ENCODE measurements around the gene STK24.

Gene STK24

DNA sequence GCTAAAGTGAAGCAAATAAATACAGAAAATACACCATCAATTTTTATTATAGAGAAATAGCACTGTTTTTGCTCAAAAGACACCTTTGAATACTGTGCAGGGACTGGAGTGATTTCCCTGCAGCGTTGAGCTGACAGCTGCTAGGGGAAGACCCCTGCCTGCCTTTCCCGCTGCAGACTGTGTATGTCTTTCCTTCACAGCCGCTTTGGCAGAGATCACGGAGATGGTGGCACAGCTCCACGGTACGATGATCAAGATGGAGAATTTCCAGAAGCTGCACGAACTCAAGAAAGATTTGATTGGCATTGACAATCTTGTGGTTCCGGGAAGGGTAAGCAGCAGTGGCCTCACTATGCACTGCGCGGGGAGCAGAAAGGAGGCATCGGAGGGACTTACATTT lies 141.5 kb downstream of the STK24 start:
- ATAC-seq (ENCODE audit: low read depth) (no peak), DNase-seq (ENCODE audit: low spot score in 2 of 2) (no peak)
- Mint-ChIP-seq H3K27ac (no peak overlapping the region), H3K27me3 (peaks cover 22% of the 10 kb centered on the region), H3K4me3 (no peak overlapping the region), H3K9me3 (no peaks in the 10 kb centered on the region), H3K36me3 (no peaks in the 10 kb centered on the region), H3K4me1 (no peaks in the 10 kb centered on the region)

DNA sequence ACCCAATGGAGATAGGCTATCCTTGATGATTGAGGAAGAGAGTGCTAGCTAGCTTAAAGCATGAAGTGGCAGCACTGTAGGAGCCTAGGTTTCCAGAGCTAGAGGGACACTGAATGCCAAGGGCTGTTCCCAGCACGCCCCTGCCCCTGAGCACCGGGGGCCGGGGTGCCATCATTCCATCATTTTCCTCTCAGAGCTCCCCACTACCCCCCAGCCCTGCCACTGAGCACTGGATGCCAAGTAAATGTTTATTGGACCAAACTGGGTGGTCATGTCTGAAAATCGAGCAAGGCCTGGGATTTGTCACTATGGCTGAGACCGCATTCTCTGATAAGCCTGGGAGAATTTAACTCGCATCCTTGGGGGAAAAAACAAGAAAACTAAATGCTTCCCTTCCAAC lies 142.8 kb downstream of the STK24 start:
- ATAC-seq (ENCODE audit: low read depth): no peak
- peaks cover 28% of the 10 kb centered on the region for H3K27me3 Mint-ChIP-seq

DNA sequence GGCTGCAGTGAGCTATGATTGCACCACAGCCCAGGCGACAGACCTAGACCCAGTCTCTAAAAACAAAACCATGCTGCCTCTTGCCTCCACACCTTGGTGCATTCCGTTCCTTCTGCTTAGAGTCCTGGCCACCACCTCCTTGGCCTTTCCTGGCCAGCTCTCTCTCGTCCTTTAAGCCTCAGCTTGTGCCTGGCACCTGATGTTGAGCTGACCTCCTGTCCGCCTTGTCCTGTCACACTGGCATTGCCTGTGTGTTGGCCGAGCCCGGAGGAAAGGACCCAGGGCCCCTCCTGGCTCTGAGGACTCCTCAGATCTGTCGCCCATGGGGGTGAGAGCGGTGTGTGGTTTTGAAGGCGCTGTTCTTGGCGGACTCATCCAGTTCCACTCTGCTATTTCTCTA lies 143.3 kb downstream of the STK24 start:
- Mint-ChIP-seq H3K9me3 (no peaks in the 10 kb centered on the region), H3K27ac (no peak overlapping the region), H3K4me1 (no peaks in the 10 kb centered on the region), H3K36me3 (no peaks in the 10 kb centered on the region), H3K4me3 (no peak overlapping the region), H3K27me3 (peaks cover 28% of the 10 kb centered on the region)
- DNase-seq (ENCODE audit: low spot score in 2 of 2) (no peak), ATAC-seq (ENCODE audit: low read depth) (no peak)

More for the DNA sequence above, 142.8 kb downstream of the STK24 start:
- no peaks in the 10 kb centered on the region for H3K36me3 Mint-ChIP-seq
- no peaks in the 10 kb centered on the region for H3K4me1 Mint-ChIP-seq
- no peak overlapping the region for H3K27ac Mint-ChIP-seq
- H3K9me3 Mint-ChIP-seq: no peaks in the 10 kb centered on the region
- H3K4me3 Mint-ChIP-seq: no peak overlapping the region
- no peak for DNase-seq (ENCODE audit: low spot score in 2 of 2)

DNA sequence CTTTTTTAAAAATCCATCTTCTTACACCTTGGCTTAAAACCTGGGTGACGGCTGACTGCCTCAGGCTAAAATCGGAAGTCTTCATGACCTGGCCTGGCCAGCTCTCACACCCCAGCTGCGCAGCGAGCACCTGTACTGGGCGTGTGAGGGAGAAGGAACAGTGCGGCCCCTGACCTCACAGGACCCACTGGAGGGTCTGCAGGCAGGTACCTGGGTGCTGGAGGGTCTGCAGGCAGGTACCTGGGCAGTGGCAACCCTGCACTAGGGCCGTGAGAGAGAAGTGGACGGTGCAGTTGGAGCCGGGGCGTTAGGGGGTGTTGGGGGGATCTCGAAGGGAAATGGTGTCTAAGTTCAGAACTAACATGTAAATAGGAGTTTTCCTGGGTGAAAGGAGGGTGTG lies 144.3 kb downstream of the STK24 start:
- H3K36me3 Mint-ChIP-seq: no peaks in the 10 kb centered on the region
- DNase-seq (ENCODE audit: low spot score in 2 of 2): no peak
- no peak overlapping the region for H3K4me3 Mint-ChIP-seq
- no peaks in the 10 kb centered on the region for H3K9me3 Mint-ChIP-seq
- no peak overlapping the region for H3K27ac Mint-ChIP-seq
- peaks cover 30% of the 10 kb centered on the region for H3K27me3 Mint-ChIP-seq
- no peaks in the 10 kb centered on the region for H3K4me1 Mint-ChIP-seq
- ATAC-seq (ENCODE audit: low read depth): no peak

DNA sequence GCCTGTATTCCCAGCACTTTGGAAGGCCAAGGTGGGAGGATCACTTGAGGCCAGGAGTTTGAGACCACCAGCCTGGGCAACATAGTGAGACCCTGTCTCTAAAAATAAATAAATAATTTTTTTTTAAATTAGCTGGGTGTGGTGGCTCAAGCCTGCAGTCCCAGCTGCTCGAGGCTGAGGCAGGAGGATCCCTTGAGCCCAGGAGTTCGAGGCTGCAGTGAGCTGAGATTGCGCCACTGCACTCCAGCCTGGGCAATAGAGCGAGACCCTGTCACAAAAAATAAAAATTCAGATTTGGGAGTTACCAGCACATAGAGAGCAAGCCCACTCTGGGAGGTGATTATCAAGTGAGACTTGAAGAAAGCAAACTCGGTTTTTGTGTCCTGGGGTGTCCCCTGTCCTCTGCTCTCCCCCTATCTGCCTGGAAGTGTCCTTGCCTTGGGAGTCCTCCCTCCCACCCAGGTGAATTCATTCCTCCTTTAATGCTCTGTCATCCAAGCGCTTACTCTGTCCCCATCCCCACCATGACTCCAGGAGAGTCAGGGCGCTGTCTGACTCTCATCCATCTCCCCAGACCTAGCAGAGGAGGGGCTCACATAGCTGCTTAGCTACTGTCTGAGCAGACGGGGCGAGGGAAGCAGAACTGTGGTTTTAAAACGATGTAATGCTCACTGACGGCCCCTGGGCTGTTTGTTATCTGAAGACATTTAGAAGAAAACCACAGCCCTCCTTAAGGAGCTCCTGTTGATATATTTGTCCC lies 146.8 kb downstream of the STK24 start:
- DNase-seq (ENCODE audit: low spot score in 2 of 2) (no peak), ATAC-seq (ENCODE audit: low read depth) (no peak)
- no peaks in the 10 kb centered on the region for H3K9me3 Mint-ChIP-seq
- H3K27me3 Mint-ChIP-seq: peaks cover 21% of the 10 kb centered on the region
- no peaks in the 10 kb centered on the region for H3K4me1 Mint-ChIP-seq
- no peaks in the 10 kb centered on the region for H3K36me3 Mint-ChIP-seq
- no peak overlapping the region for H3K27ac Mint-ChIP-seq
- no peak overlapping the region for H3K4me3 Mint-ChIP-seq

DNA sequence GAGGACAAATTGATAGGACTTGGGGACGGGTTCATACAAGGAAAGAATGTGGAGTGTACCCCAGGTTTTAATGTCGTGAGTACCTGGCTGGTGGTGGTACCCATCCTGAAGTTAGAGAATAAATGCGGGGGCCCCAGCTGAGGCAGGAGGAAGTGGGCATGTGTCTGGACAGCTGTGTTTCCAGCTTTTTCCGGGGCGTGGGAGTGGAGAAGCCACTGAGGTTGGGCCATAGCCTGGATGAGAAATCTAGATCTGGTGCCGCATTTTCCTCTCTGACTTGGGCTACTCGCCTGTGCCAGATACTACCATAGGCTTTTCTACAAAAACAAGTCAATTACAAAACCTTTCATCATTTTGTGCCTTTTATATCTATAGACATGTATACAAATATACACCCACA lies 147.4 kb downstream of the STK24 start:
- H3K27me3 Mint-ChIP-seq: peaks cover 21% of the 10 kb centered on the region
- no peaks in the 10 kb centered on the region for H3K36me3 Mint-ChIP-seq
- no peak for DNase-seq (ENCODE audit: low spot score in 2 of 2)
- ATAC-seq (ENCODE audit: low read depth): no peak
- no peaks in the 10 kb centered on the region for H3K9me3 Mint-ChIP-seq
- H3K4me3 Mint-ChIP-seq: no peak overlapping the region
- H3K4me1 Mint-ChIP-seq: no peaks in the 10 kb centered on the region
- H3K27ac Mint-ChIP-seq: no peak overlapping the region

DNA sequence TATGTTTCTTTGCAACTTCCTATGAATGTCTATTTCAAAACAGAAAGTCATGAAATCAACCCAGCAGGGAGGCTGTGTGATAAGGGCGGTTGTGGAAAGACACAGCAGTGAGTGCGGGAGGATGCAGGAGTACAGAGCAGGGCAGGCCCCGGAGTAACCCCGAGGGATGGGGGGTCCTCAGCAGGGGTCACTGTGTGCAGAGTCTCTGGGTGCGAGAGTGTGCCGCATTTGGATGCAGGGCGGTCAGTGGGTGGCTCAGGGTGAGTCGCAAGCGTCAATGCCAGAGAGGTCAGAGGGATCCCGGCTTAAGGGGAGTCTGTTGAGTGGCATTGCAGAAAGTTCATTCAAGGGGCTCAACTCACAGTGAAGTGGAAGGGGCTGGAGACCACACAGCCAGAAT lies 147.8 kb downstream of the STK24 start:
- H3K9me3 Mint-ChIP-seq: no peaks in the 10 kb centered on the region
- H3K36me3 Mint-ChIP-seq: no peaks in the 10 kb centered on the region
- no peak for ATAC-seq (ENCODE audit: low read depth)
- no peaks in the 10 kb centered on the region for H3K4me1 Mint-ChIP-seq
- H3K4me3 Mint-ChIP-seq: no peak overlapping the region
- H3K27ac Mint-ChIP-seq: no peak overlapping the region
- peaks cover 21% of the 10 kb centered on the region for H3K27me3 Mint-ChIP-seq
- DNase-seq (ENCODE audit: low spot score in 2 of 2): no peak

DNA sequence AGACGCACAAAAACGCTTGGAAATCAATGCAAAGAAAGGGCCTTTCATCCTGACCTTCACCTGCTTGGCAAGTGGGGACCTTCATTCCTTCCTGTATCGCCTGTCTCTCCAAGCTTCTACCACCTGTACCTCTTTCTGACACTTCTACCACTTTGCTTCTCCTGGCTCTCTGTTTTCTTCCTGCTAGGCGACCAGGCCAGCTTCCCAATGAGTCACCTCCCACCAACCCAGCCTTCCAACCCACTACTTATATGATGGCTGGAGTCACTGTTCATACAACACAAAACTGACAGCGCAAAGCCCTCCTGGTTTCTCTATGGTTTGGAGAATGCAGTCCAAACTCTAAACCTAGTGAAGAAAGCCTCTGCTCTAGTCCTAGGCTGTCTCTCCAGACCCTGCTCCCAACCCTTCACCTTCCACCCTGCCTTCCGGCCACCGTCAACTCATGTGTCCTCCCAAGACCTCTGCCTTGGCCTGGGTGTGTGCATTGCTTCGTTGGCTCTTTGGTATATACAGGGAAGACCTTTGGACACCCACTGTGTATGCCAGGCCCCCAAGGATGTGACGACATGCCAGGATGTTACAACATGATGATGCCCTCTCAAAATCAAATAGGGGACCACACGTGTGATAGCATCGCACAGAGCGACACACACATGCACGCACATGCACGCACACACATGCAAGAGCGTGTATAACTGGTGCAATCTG lies 148.5 kb downstream of the STK24 start:
- peaks cover 21% of the 10 kb centered on the region for H3K27me3 Mint-ChIP-seq
- H3K9me3 Mint-ChIP-seq: no peaks in the 10 kb centered on the region

DNA sequence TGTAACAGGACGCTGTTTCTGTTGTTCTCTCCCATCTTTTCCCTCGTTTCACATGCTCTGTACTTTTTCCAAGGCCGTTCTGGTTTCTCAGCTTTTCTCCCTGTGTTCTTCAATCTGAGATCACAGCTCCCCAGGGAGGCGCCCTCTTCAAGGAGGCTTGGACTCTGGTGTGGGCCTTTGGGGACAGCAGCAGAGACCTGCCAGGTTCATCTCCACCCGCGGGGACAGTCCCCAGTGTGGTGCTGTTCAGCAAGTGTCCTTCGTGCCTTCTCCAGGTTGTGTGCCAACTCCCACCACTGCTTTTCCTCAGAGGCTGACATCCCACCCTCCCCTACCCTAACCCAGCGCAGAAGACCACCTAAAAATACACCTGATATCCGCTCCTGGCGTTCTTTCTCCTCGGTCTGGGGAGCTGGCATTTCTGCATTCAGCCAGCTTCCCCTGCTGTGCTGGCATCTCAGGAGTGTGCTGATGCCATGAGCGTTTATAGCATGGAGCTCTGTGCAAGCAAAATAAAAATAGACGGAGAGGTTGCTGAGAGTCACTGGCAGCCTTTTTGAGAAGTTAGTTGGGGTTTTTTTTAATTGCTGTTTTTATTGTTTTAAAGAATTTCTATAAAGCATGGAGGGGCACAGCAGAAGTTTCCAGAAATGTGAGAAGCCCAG lies 149.4 kb downstream of the STK24 start:
- no peaks in the 10 kb centered on the region for H3K4me1 Mint-ChIP-seq

More for the DNA sequence above, 148.5 kb downstream of the STK24 start:
- ATAC-seq (ENCODE audit: low read depth) (no peak), DNase-seq (ENCODE audit: low spot score in 2 of 2) (no peak)
- Mint-ChIP-seq H3K27ac (no peak overlapping the region), H3K36me3 (no peaks in the 10 kb centered on the region), H3K4me3 (no peak overlapping the region), H3K4me1 (no peaks in the 10 kb centered on the region)

DNA sequence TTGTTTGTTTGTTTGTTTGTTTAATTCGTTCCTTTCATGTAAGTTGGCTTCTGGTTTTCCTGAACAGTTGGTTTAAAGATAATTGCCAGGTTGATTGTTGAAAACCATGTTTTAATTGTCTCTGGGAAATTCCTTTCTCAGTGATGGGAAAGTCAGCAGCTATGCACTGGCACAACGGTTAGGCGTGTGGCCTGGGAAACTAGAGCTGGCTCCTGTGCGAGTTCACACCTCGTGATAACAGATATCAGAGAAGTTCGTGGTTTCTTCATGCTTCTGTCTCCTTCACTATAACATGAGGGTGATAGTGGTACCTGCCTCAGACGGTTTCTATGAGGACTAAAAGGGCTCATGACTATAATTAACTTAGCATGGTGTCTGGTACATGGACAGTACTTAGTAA lies 153.5 kb downstream of the STK24 start:
- Mint-ChIP-seq H3K9me3 (no peaks in the 10 kb centered on the region), H3K4me3 (no peak overlapping the region), H3K27ac (no peak overlapping the region), H3K4me1 (no peaks in the 10 kb centered on the region), H3K36me3 (no peaks in the 10 kb centered on the region), H3K27me3 (peaks cover 8% of the 10 kb centered on the region)
- ATAC-seq (ENCODE audit: low read depth): no peak
- DNase-seq (ENCODE audit: low spot score in 2 of 2): no peak

More for the DNA sequence above, 149.4 kb downstream of the STK24 start:
- no peak overlapping the region for H3K4me3 Mint-ChIP-seq
- DNase-seq (ENCODE audit: low spot score in 2 of 2) (no peak), ATAC-seq (ENCODE audit: low read depth) (no peak)
- H3K27ac Mint-ChIP-seq: no peak overlapping the region
- H3K9me3 Mint-ChIP-seq: no peaks in the 10 kb centered on the region
- peaks cover 17% of the 10 kb centered on the region for H3K27me3 Mint-ChIP-seq
- H3K36me3 Mint-ChIP-seq: no peaks in the 10 kb centered on the region

DNA sequence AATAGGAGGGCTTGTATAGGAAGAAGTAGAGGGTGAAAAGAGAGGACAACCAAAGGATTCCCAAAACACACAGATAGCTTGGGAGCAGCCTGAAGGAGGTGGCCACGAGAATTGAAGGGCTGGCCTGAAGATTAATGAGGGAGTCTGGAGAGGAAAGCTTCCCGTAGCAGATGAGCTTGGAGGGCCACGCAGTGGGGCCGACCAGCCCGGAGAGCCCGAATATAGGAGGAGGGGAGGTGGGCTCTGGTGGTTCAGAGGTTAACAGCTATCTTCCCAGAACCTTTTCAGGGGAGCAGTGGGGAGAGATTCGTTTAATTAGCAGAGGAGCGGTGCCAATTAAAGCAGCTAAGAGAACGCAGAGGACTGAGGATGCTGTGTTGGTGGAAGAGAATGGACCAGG lies 154.9 kb downstream of the STK24 start:
- Mint-ChIP-seq H3K9me3 (peaks cover under 1% of the 10 kb centered on the region), H3K4me1 (no peaks in the 10 kb centered on the region), H3K27me3 (peaks cover 7% of the 10 kb centered on the region), H3K27ac (no peak overlapping the region), H3K36me3 (peaks cover under 1% of the 10 kb centered on the region), H3K4me3 (no peak overlapping the region)
- ATAC-seq (ENCODE audit: low read depth) (no peak), DNase-seq (ENCODE audit: low spot score in 2 of 2) (no peak)

DNA sequence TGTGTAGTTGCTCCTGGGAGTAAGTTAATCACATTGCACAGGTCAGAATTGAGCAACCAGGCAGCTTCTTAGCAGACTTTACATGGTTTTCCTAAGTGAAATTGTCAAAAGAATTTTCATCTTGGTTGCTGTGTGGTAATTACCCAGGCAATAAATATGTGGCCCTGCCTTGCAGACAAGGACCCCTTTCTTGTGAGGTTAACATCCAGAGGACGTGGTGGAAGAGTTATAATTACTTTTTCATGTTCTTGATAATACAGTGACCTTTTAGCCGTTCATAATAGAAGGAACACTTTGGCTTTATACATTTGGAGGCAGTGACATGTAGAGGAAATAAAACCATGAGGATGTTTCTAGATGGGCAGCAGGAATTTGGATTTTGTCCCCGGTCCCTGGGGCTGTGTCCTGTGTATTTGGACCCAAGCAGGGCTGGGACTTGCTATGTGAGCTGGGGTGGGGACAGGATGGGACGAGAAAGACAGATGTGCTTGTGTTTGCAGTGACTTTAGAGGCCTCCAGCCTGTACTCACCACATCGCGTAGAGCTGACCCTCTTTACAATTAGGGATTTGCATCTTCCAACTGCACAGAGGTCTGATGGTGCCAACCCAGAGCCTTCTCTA lies 156.2 kb downstream of the STK24 start:
- Mint-ChIP-seq H3K27ac (no peak overlapping the region), H3K9me3 (peaks cover 4% of the 10 kb centered on the region), H3K4me1 (no peaks in the 10 kb centered on the region), H3K27me3 (peaks cover 10% of the 10 kb centered on the region), H3K4me3 (no peak overlapping the region), H3K36me3 (peaks cover 3% of the 10 kb centered on the region)
- ATAC-seq (ENCODE audit: low read depth) (no peak), DNase-seq (ENCODE audit: low spot score in 2 of 2) (no peak)

DNA sequence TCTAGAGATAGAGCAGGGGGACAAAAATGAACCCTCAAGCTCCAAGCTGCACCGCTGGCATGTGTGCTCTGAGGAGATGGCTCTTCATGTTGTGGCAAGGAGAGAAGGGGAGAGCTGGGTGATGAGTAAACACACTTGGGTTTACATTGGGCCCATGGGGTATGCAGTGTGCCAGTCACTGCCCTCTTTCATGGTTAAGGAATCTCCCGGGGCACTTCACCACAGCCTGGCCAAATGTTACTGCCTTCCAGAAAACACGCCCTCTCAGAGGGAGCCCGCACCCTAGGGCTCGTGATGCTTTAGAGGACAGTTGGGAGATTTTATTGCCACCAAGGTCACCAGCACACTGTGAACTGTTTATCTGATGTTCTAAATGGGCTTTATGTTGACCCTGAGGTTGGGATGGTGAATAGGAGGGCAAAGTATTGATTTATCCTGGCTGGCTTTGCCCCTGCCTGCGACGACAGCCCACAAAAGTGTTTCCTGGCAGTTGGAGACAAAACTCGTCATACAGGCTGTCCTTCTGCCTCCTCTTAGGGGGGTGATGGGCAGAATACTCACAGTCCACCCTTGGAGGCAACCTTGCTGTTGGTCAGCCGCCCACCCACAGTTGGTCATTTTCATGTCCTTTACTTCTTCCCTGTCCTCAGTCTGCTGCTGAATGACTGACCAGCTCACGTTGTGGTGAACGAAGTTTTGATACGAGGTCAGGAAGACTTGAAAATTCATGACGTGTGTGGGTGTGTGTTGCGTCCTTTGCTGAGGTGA lies 156.9 kb downstream of the STK24 start:
- no peak for DNase-seq (ENCODE audit: low spot score in 2 of 2)
- H3K9me3 Mint-ChIP-seq: peaks cover 4% of the 10 kb centered on the region
- H3K36me3 Mint-ChIP-seq: peaks cover 3% of the 10 kb centered on the region
- H3K27ac Mint-ChIP-seq: no peak overlapping the region
- H3K4me1 Mint-ChIP-seq: no peaks in the 10 kb centered on the region
- peaks cover 10% of the 10 kb centered on the region for H3K27me3 Mint-ChIP-seq
- ATAC-seq (ENCODE audit: low read depth): no peak
- no peak overlapping the region for H3K4me3 Mint-ChIP-seq
